ENCODE measurements around the gene NLRP7.
"Not testable (repeated sequence)": the region's sequence is repeated elsewhere in the genome, so short reads cannot be mapped to it uniquely, and the experiment has no call there.

Gene NLRP7

DNA sequence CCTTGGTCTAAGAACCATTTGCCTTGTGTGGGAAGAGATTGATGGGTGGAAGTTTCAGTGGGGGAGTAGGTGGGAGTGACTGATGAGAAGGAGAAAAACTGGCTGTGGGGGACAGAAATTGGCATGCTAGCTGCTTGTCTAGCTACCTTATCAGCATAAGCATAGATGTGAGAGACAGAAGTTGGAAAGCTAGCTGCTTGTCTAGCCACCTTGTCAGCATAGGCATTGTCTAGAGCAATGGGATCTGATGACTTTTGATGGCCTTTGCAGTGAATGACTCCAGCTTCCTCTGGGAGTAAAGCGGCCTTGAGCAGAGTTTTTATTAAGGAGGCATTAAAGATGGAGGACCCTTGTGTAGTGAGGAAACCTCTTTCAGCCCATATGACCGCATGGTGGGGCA is 51.3 kb downstream of the NLRP7 start:
- TF ChIP-seq ZNF274 (IDR thresholded peaks at IDR 0.05; ENCODE audit: low read depth, low read length): no peak
- no peak overlapping the region for H3K4me3 ChIP-seq (ENCODE audit: low read length)

DNA sequence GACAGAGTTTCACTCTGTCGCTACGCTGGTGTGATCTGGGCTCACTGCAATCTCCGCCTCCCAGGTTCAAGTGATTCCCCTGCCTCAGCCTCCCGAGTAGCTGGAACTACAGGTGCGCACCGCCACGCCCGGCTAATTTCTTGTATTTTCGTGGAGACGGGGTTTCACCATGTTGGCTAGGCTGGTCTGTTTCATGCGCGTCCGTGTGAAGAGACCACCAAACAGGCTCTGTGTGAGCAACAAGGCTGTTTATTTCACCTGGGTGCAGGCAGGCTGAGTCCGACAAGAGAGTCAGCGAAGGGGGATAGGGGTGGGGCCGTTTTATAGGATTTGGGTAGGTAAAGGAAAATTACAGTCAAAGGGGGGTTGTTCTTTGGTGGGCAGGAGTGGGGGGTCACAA is 53.2 kb downstream of the NLRP7 start:
- not testable (repeated sequence) for H3K4me3 ChIP-seq (ENCODE audit: low read length)

DNA sequence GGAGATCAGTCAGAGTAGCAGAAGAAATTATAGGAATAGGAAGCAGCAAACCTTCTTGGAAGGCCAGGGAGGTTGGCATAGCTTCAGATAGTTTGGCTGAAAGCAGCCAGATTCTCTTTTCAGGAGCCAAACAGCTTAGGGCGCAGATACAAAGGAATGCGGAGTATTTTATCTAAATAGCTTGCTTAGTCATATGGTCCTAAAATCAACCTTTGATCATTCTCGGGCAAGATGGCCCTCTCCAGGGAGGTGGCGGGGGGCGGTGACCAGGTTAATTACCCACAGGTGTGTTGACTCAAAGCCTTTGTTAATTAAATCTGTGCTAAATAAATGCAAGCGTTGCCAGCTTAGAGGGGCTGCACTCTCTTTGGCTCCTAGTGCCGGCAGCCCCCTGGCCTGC is 53.9 kb downstream of the NLRP7 start:
- no peak overlapping the region for H3K4me3 ChIP-seq (ENCODE audit: low read length)
- no peak for TF ChIP-seq ZNF274 (IDR thresholded peaks at IDR 0.05; ENCODE audit: low read depth, low read length)

DNA sequence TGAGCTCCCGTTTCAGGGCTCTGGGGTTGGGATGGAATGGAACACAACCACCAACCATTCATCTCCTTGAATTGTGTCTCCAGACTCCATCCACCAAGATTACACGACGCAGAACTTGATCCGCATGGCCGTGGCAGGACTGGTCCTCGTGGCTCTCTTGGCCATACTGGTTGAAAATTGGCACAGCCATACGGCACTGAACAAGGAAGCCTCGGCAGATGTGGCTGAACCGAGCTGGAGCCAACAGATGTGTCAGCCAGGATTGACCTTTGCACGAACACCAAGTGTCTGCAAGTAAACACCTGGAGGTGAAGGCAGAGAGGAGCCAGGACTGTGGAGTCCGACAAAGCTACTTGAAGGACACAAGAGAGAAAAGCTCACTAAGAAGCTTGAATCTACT is 57.8 kb downstream of the NLRP7 start:
- no peak for TF ChIP-seq ZNF274 (IDR thresholded peaks at IDR 0.05; ENCODE audit: low read depth, low read length)
- no peak overlapping the region for H3K4me3 ChIP-seq (ENCODE audit: low read length)

DNA sequence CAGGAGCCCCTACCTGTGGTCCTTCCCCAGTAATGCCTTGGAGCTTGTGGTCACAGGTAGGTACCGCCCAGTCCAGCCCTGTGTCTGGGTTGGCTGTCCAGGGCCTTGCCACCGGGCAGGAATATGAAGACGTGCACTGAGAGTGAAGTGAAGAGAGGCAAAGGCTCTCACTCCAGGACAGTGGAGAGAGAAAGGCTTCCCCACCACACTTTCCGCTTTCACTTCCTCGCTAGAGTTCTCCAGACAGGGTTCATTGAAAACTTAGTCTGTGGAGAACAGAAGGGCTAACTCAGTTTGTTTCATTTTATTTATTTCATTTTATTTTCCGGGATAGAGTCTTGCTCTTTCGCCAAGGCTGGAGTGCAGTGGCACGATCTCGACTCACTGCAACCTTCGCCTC is 59.1 kb downstream of the NLRP7 start:
- TF ChIP-seq ZNF274 (IDR thresholded peaks at IDR 0.05; ENCODE audit: low read depth, low read length): no peak

DNA sequence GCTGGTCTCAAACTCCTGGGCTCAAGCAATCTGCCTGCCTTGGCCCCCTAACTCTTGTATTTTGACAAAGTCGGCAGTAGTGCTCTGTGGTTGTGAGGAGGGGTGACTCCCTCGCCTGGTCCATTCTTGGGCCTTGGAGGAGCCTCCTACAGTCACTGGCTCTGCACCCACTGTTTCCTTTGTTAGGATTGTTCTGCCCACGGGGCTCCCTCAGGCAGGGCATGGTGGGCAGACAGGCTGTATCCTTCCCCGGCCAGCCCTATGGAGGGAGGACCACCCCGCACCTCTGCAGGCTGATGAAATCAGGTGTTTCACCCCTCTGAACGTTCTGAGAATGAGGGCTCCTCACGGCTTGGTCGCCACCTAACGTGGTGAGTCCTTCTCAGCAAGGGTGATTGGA is 64.1 kb downstream of the NLRP7 start:
- TF ChIP-seq ZNF274 (IDR thresholded peaks at IDR 0.05; ENCODE audit: low read depth, low read length): no peak
- no peak overlapping the region for H3K4me3 ChIP-seq (ENCODE audit: low read length)

More for the DNA sequence above, 59.1 kb downstream of the NLRP7 start:
- H3K4me3 ChIP-seq (ENCODE audit: low read length): no peak overlapping the region

DNA sequence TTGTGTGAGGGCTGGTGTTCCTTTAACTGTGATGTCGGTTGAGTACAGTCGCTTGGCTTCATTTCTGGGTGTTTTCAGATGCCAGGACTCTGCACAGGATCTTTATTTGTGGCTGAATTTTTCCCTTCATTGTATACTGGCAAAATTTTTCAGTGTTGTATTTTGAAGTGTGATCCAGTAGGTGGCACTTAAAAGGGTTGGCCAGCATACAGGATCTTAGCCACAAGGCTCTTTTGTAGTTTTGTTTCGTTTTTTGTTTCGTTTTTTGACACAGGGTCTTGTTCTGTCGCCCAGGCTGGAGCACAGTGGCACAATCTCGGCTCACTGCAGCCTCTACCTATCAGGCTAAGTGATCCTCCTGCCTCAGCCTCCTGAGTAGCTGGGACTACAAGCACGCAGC is 64.6 kb downstream of the NLRP7 start:
- H3K4me3 ChIP-seq (ENCODE audit: low read length): no peak overlapping the region
- no peak for TF ChIP-seq ZNF274 (IDR thresholded peaks at IDR 0.05; ENCODE audit: low read depth, low read length)

DNA sequence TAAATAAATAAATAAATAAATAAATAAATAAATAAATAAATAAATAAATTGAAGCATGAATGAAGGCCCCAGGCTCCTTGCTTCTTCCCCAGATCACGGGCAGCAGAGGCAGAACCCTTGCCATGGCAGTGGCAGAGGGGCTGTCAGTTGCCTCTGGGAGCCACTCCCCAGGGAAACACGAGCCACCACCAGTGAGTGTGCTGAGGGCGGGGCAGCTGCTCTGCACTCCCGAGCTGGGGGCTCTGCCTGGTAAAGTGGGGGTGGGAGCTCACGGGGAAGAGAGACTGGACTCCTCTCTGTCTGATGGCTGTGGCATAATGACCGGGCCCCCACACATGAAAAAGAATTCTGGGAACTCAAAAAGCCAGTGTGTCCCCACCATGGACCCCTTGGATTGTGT is 65.4 kb downstream of the NLRP7 start:
- TF ChIP-seq ZNF274 (IDR thresholded peaks at IDR 0.05; ENCODE audit: low read depth, low read length): no peak
- no peak overlapping the region for H3K4me3 ChIP-seq (ENCODE audit: low read length)

DNA sequence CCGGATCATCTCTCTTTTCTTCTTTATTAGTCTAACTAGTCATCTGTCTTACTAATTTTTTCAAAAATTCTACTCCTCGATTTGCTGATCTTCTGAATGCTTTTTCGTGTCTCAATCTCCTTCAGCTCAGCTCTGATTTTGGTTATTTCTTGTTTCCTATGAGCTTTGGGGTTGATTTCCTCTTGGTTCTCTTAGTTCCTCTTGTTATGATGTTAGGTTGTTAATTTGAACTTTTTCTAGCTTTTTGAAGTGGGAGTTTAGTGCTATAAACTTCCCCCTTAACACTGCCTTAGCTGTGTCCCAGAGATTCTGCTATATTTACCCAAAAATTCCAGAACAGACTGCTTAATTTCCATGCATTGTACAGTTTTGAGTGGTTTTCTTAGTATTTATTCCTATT is 69.9 kb downstream of the NLRP7 start:
- no peak for TF ChIP-seq ZNF274 (IDR thresholded peaks at IDR 0.05; ENCODE audit: low read depth, low read length)

DNA sequence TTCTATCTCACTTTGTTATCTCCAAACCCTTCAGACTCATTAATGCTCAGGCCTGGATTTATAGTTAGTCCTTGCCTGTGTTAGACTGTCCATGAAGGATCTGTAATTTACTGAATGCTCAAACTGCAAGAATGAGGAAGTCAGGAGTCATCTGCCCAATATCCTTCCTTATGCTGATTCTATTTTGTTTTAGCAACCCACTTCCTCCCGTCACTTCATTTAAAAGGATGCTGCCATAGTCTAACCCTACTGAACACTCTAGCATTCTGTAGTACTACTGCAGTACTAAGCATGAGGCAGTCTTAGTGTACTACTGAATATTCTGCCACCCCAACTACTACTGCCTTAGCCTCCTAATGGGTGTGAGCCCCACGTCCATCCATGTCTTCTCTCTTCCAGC is 71.8 kb downstream of the NLRP7 start:
- TF ChIP-seq ZNF274 (IDR thresholded peaks at IDR 0.05; ENCODE audit: low read depth, low read length): no peak
- H3K4me3 ChIP-seq (ENCODE audit: low read length): no peak overlapping the region

More for the DNA sequence above, 69.9 kb downstream of the NLRP7 start:
- H3K4me3 ChIP-seq (ENCODE audit: low read length): no peak overlapping the region

DNA sequence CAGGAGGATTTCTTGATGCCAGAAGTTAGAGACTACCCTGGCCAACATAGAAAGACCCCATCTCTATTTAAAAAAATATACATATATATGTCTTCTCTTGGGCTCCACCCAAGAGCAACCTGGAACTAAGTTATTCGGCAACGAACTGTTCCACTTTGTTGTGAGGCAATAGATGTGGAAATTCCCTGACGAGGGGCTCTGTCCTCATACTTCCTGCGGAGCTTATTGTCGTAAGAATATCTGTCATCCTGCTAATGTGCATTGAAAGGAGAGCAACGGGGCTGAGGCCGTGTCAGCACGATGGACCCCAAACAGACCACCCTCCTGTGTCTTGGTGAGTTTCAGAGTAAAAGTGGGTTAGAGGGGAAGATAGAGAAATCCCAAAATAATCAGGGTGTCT is 73.3 kb downstream of the NLRP7 start, which contains the start of gene FCAR:
Gene FCAR, plus strand, starts transcription at position 246 of the 400 bp plus-strand sequence. Its CDS starts 55 bp downstream, at position 301.
- no peak for TF ChIP-seq ZNF274 (IDR thresholded peaks at IDR 0.05; ENCODE audit: low read depth, low read length)
- H3K4me3 ChIP-seq (ENCODE audit: low read length): no peak within 1 kb of the TSS

All from GM08714 (cell line).